Measurements from ENCODE around the gene FETUB. TPM values are rescaled to one million over a fixed set of nuclear protein-coding genes. Genes with fewer than 3 reads are reported as not detected.
"Not testable (repeated sequence)": the region's sequence is repeated elsewhere in the genome, so short reads cannot be mapped to it uniquely, and the experiment has no call there.

Gene FETUB
- total and polyA plus RNA-seq, 2 of the 4 experiments (the other 2 are of a cell fraction): not detected

- Histone ChIP-seq H3K4ac (ENCODE audit: low read depth, low read length) (no peak overlapping the region), H3K79me1 (ENCODE audit: low read depth in 1 of 2, low read length in 2 of 2) (no peaks in the 10 kb centered on the region), H3K14ac (replicated peaks; ENCODE audit: low read depth, low read length) (no peak overlapping the region), H4K5ac (ENCODE audit: low read depth, low read length) (no peak overlapping the region), H2BK20ac (ENCODE audit: low read depth, low read length) (no peak overlapping the region), H2AK5ac (ENCODE audit: low read depth, low read length) (no peak overlapping the region), H3K56ac (ENCODE audit: extremely low read depth, insufficient read depth, low read length) (no peak overlapping the region), H3K9ac (ENCODE audit: low read depth, low read length) (no peak overlapping the region), H4K91ac (ENCODE audit: insufficient read depth, low read depth, low read length) (no peak overlapping the region), H3K9me3 (ENCODE audit: control insufficient read depth, insufficient read depth, low read length) (no peaks in the 10 kb centered on the region), H2AFZ (replicated peaks; ENCODE audit: low read length, poor library complexity) (no peak overlapping the region), H3K18ac (ENCODE audit: low read depth, low read length) (no peak overlapping the region), H4K20me1 (ENCODE audit: insufficient read depth, low read length) (no peaks in the 10 kb centered on the region), H4K8ac (ENCODE audit: low read depth in 2 of 2, low read length in 2 of 2) (no peak overlapping the region), H3K4me2 (ENCODE audit: low read depth, low read length) (no peak overlapping the region), H3K4me1 (ENCODE audit: control insufficient read depth, insufficient read depth, low read length) (no peaks in the 10 kb centered on the region), H3K36me3 (ENCODE audit: control insufficient read depth, insufficient read depth, low read length) (no peaks in the 10 kb centered on the region), H3K27ac (ENCODE audit: insufficient read depth, low read length) (no peak overlapping the region), H3K4me3 (ENCODE audit: insufficient read depth, low read depth, low read length) (no peak overlapping the region), H3K9me1 (ENCODE audit: insufficient read depth, low read length) (no peaks in the 10 kb centered on the region), H2BK120ac (ENCODE audit: low read depth, low read length) (no peak overlapping the region), H2BK5ac (ENCODE audit: low read depth, low read length, poor library complexity, severe bottlenecking) (no peak overlapping the region), H3K27me3 (ENCODE audit: control insufficient read depth, insufficient read depth, low read length) (peaks cover 8% of the 10 kb centered on the region), H3K23ac (ENCODE audit: low read depth, low read length) (no peak overlapping the region), H2BK15ac (ENCODE audit: low read depth, low read length) (no peak overlapping the region), H2AK9ac (replicated peaks; ENCODE audit: low read depth, low read length, poor library complexity) (no peak overlapping the region)
- in situ Hi-C loops (cut with MboI; ENCODE audit: low sequenced_read_pairs): no loop called here
- dilution Hi-C loops (cut with HindIII; ENCODE audit: low sequenced_read_pairs, unreplicated experiment): no loop called here
- no peak for TF ChIP-seq POLR2A (IDR thresholded peaks at IDR 0.05; ENCODE audit: low read depth, low read length)
- TF ChIP-seq CEBPB (IDR thresholded peaks at IDR 0.05; ENCODE audit: low read depth, low read length): peak; percentile 76
- ChIA-PET POLR2A (ENCODE audit: unreplicated experiment) (no interaction called here), CTCF (interaction anchor here (1.2 kb wide), 1 partner anchor 16 kb away, joined by 4 read pairs; no protein-coding TSS in a partner anchor)
- DNase-seq (no peak), ATAC-seq (ENCODE audit: low read depth) (no peak)
- BruUV-seq (replicated peaks): no TSS peak
- intact Hi-C loops (cut with micrococcal nuclease): no loop called here
Measured at GRCh38 chr3:186633481-186633880, 6.7 kb upstream of the FETUB start.

- intact Hi-C loops (cut with micrococcal nuclease); H4K8ac ChIP-seq (ENCODE audit: low read depth in 2 of 2, low read length in 2 of 2); H3K36me3 ChIP-seq (ENCODE audit: control insufficient read depth, insufficient read depth, low read length); ATAC-seq (ENCODE audit: low read depth); H4K91ac ChIP-seq (ENCODE audit: insufficient read depth, low read depth, low read length); POLR2A ChIA-PET (ENCODE audit: unreplicated experiment); H2BK120ac ChIP-seq (ENCODE audit: low read depth, low read length); in situ Hi-C loops (cut with MboI; ENCODE audit: low sequenced_read_pairs); H3K14ac ChIP-seq (replicated peaks; ENCODE audit: low read depth, low read length); H2AFZ ChIP-seq (replicated peaks; ENCODE audit: low read length, poor library complexity); H3K56ac ChIP-seq (ENCODE audit: extremely low read depth, insufficient read depth, low read length); H3K9ac ChIP-seq (ENCODE audit: low read depth, low read length); H3K4me2 ChIP-seq (ENCODE audit: low read depth, low read length); H3K9me3 ChIP-seq (ENCODE audit: control insufficient read depth, insufficient read depth, low read length); H3K4me1 ChIP-seq (ENCODE audit: control insufficient read depth, insufficient read depth, low read length); H3K27me3 ChIP-seq (ENCODE audit: control insufficient read depth, insufficient read depth, low read length); dilution Hi-C loops (cut with HindIII; ENCODE audit: low sequenced_read_pairs, unreplicated experiment); H3K4ac ChIP-seq (ENCODE audit: low read depth, low read length); H3K27ac ChIP-seq (ENCODE audit: insufficient read depth, low read length); H3K23ac ChIP-seq (ENCODE audit: low read depth, low read length); H2AK9ac ChIP-seq (replicated peaks; ENCODE audit: low read depth, low read length, poor library complexity); H2BK20ac ChIP-seq (ENCODE audit: low read depth, low read length); H2AK5ac ChIP-seq (ENCODE audit: low read depth, low read length); H2BK5ac ChIP-seq (ENCODE audit: low read depth, low read length, poor library complexity, severe bottlenecking); H3K4me3 ChIP-seq (ENCODE audit: insufficient read depth, low read depth, low read length); H2BK15ac ChIP-seq (ENCODE audit: low read depth, low read length); H4K5ac ChIP-seq (ENCODE audit: low read depth, low read length); H3K18ac ChIP-seq (ENCODE audit: low read depth, low read length); H3K9me1 ChIP-seq (ENCODE audit: insufficient read depth, low read length); DNase-seq; BruUV-seq (replicated peaks); H4K20me1 ChIP-seq (ENCODE audit: insufficient read depth, low read length); H3K79me1 ChIP-seq (ENCODE audit: low read depth in 1 of 2, low read length in 2 of 2): not testable (repeated sequence)
- no CpG with 5 or more reads among the region's 5 CpGs for WGBS, 2 experiments (ENCODE audit: extremely low coverage in 2 of 2, insufficient read length in 1 of 2)
- CTCF ChIA-PET: interaction anchor here (1.1 kb wide), 1 partner anchor 17 kb away, joined by 3 read pairs; no protein-coding TSS in a partner anchor
Measured at GRCh38 chr3:186634207-186634606, 6.0 kb upstream of the FETUB start.

All from IMR-90 (cell line).